Type B pancreatic cell (in vitro differentiated cells): Measurements from ENCODE around the gene MTERF4. TPM values are rescaled to one million over a fixed set of nuclear protein-coding genes. Genes with fewer than 3 reads are reported as not detected.

ENCODE experiments used
- DNase-seq: peaks from one replicate; pipeline ENCODE4 v3.0.0; 2021; ENCODE audit warnings: mixed read lengths; ENCODE audit not compliant: unreplicated experiment; ENCODE audit errors: extremely low spot score
- H3K27ac Mint-ChIP-seq: 2 replicates; pipeline ENCODE4 v1.8.0; 2021; ENCODE audit warnings: mild to moderate bottlenecking, mixed read lengths
- H3K27me3 Mint-ChIP-seq: 2 replicates; pipeline ENCODE4 v1.8.0; 2021; ENCODE audit warnings: mixed read lengths
- H3K36me3 Mint-ChIP-seq: 2 replicates; pipeline ENCODE4 v1.8.0; 2021; ENCODE audit warnings: mixed read lengths
- H3K4me1 Mint-ChIP-seq: one replicate; pipeline ENCODE4 v1.8.0; 2021; ENCODE audit warnings: mixed read lengths; ENCODE audit not compliant: unreplicated experiment
- H3K4me3 Mint-ChIP-seq: 2 replicates; pipeline ENCODE4 v1.8.0; 2021; ENCODE audit warnings: mild to moderate bottlenecking, mixed read lengths
- H3K9me3 Mint-ChIP-seq: 2 replicates; pipeline ENCODE4 v1.8.0; 2021; ENCODE audit warnings: mixed read lengths
- CTCF ChIP-seq: fragments of 200-600 bp; sonication (generic); conservative IDR thresholded peaks from 2 replicates; pipeline ENCODE4 v1.5.0; 2021; ENCODE audit warnings: antibody characterized with exemption, mild to moderate bottlenecking
- total RNA-seq: library from RNA; stranded (reverse); gene quantifications from 2 replicates; pipeline ENCODE4 v1.2.1, GENCODE V29; 2021; ENCODE audit warnings: low replicate concordance

MTERF4 gene
- total RNA-seq, 1 donor from 2014 or later, result 46.3 TPM

- H3K36me3 Mint-ChIP-seq, result peaks cover 8% of the 10 kb centered on the region
- no peak for DNase-seq
- no peak overlapping the region for H3K27ac Mint-ChIP-seq
- H3K9me3 Mint-ChIP-seq, result no peaks in the 10 kb centered on the region
- no peak overlapping the region for H3K4me3 Mint-ChIP-seq
- TF ChIP-seq CTCF, result no peak
- no peaks in the 10 kb centered on the region for H3K4me1 Mint-ChIP-seq
- H3K27me3 Mint-ChIP-seq, result no peaks in the 10 kb centered on the region
These were observed 31.3 kb upstream of the MTERF4 start for GRCh38 chr2:241133436-241133820.

GRCh38 chr2:241132538-241133435, 30.7 kb upstream of the MTERF4 start:
- H3K4me1 Mint-ChIP-seq, result no peaks in the 10 kb centered on the region
- H3K4me3 Mint-ChIP-seq, result no peak overlapping the region
- no peak for DNase-seq
- H3K36me3 Mint-ChIP-seq, result peaks cover 8% of the 10 kb centered on the region
- H3K27me3 Mint-ChIP-seq, result no peaks in the 10 kb centered on the region
- no peaks in the 10 kb centered on the region for H3K9me3 Mint-ChIP-seq
- H3K27ac Mint-ChIP-seq, result no peak overlapping the region
- TF ChIP-seq CTCF, result no peak

- Mint-ChIP-seq H3K4me3 (no peak overlapping the region), H3K36me3 (peaks cover 8% of the 10 kb centered on the region), H3K9me3 (no peaks in the 10 kb centered on the region), H3K4me1 (no peaks in the 10 kb centered on the region), H3K27me3 (no peaks in the 10 kb centered on the region), H3K27ac (no peak overlapping the region)
- DNase-seq, result no peak
- no peak for TF ChIP-seq CTCF
These were observed 29.4 kb upstream of the MTERF4 start for GRCh38 chr2:241131531-241131930.

- peaks cover 8% of the 10 kb centered on the region for H3K36me3 Mint-ChIP-seq
- no peak for TF ChIP-seq CTCF
- no peak overlapping the region for H3K4me3 Mint-ChIP-seq
- no peaks in the 10 kb centered on the region for H3K9me3 Mint-ChIP-seq
- H3K27me3 Mint-ChIP-seq, result no peaks in the 10 kb centered on the region
- no peak overlapping the region for H3K27ac Mint-ChIP-seq
- H3K4me1 Mint-ChIP-seq, result no peaks in the 10 kb centered on the region
- no peak for DNase-seq
These were observed 28.2 kb upstream of the MTERF4 start for GRCh38 chr2:241130316-241130715.

GRCh38 chr2:241129086-241129871, 27.2 kb upstream of the MTERF4 start:
- H3K36me3 Mint-ChIP-seq, result peaks cover 8% of the 10 kb centered on the region

More at GRCh38 chr2:241129086-241129871, 27.2 kb upstream of the MTERF4 start:
- Mint-ChIP-seq H3K4me1 (no peaks in the 10 kb centered on the region), H3K27ac (no peak overlapping the region), H3K27me3 (no peaks in the 10 kb centered on the region), H3K9me3 (no peaks in the 10 kb centered on the region), H3K4me3 (no peak overlapping the region)
- no peak for DNase-seq
- TF ChIP-seq CTCF, result no peak
